ENCODE results near the gene MFSD6. TPM values are rescaled to one million over a fixed set of nuclear protein-coding genes. Genes with fewer than 3 reads are reported as not detected.

MFSD6 gene
- polyA plus RNA-seq, 1 donor: 9.5 TPM

GRCh38 chr2:190533175-190533967 lies 125.2 kb downstream of the MFSD6 start:
- no peak for DNase-seq

GRCh38 chr2:190533968-190534309 lies 125.8 kb downstream of the MFSD6 start:
- no peak for DNase-seq

- DNase-seq: peak; percentile 88
Measured at GRCh38 chr2:190534310-190535120, 126.4 kb downstream of the MFSD6 start, which contains the start of gene NEMP2. TSS of gene NEMP2 (minus strand) at chr2:190534722. CDS start at chr2:190534655, 67 bp downstream.

- no peak for DNase-seq
Measured at GRCh38 chr2:190535121-190535439, 126.9 kb downstream of the MFSD6 start.

- DNase-seq: no peak
Measured at GRCh38 chr2:190535586-190535985, 127.4 kb downstream of the MFSD6 start.

- DNase-seq: no peak
Measured at GRCh38 chr2:190537765-190538164, 129.6 kb downstream of the MFSD6 start.

- no peak for DNase-seq
Measured at GRCh38 chr2:190538201-190538600, 130.0 kb downstream of the MFSD6 start.

- DNase-seq: no peak
Measured at GRCh38 chr2:190540048-190540447, 131.9 kb downstream of the MFSD6 start.

- no peak for DNase-seq
Measured at GRCh38 chr2:190545093-190545492, 136.9 kb downstream of the MFSD6 start.

GRCh38 chr2:190545555-190546385 lies 137.6 kb downstream of the MFSD6 start:
- DNase-seq: no peak

GRCh38 chr2:190546734-190547133 lies 138.6 kb downstream of the MFSD6 start:
- no peak for DNase-seq

- DNase-seq: no peak
Measured at GRCh38 chr2:190547886-190548285, 139.7 kb downstream of the MFSD6 start.

GRCh38 chr2:190550137-190550536 lies 142.0 kb downstream of the MFSD6 start:
- no peak for DNase-seq

Other genes starting within 250 kb of the MFSD6 start
- gene HIBCH, start 88.5 kb upstream of the MFSD6 start, polyA plus RNA-seq (ENCODE audit: insufficient read length): 28.4 TPM
- gene INPP1, start 64.8 kb upstream of the MFSD6 start, polyA plus RNA-seq (ENCODE audit: insufficient read length): 16.4 TPM
- 6.6 TPM for gene NEMP2, start 126.4 kb downstream of the MFSD6 start, polyA plus RNA-seq (ENCODE audit: insufficient read length)
- 57.9 TPM for gene NAB1, start 240.7 kb downstream of the MFSD6 start, polyA plus RNA-seq (ENCODE audit: insufficient read length)